KOPT-K1 (cell line): ENCODE measurements around the gene ARL6IP1.

ENCODE experiments used
- H3K27ac ChIP-seq: fragments of 200-600 bp; sonication (generic); 2 replicates; pipeline ENCODE4 v1.5.1; 2016; ENCODE audit warnings: antibody characterized with exemption, mild to moderate bottlenecking, low read depth, low read length; ENCODE audit not compliant: poor library complexity, severe bottlenecking
- H3K36me3 ChIP-seq: fragments of 200-600 bp; sonication (generic); 2 replicates; pipeline ENCODE4 v1.5.1; 2017; ENCODE audit warnings: antibody characterized with exemption, mild to moderate bottlenecking, low read length, moderate library complexity; ENCODE audit not compliant: insufficient read depth
- H3K9me3 ChIP-seq: fragments of 200-600 bp; sonication (generic); 2 replicates; pipeline ENCODE4 v1.5.1; 2017; ENCODE audit warnings: antibody characterized with exemption, low read length, mild to moderate bottlenecking; ENCODE audit not compliant: insufficient read depth, poor library complexity, severe bottlenecking

Gene ARL6IP1

DNA sequence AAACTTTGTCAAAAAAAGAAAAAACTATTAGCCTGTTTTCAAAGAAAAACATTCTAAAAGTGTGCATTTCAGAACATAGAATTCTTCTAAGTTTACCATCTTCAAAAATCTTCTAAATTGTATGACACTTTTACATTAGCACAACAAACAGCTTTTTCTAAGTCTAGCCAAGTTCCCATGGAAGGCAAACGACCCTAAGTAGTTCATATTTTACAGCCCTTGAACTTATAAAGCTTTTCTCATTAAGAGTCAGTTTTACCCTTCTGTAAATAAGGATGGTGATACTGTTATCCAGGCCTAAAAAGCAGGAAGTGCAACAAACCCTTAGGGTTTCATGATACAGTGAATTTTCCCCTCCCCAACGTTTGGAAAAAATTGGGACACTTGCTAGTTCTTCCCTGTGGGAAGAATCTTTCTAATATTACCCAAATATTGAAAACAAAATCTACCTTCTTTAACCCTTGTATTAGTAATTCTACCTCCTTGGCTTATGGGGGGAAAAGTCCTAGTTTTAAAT is 4.0 kb upstream of the ARL6IP1 start:
- peak overlapping the region; percentile 50 for H3K27ac ChIP-seq
- H3K36me3 ChIP-seq = peaks cover 60% of the 10 kb centered on the region
- no peaks in the 10 kb centered on the region for H3K9me3 ChIP-seq

DNA sequence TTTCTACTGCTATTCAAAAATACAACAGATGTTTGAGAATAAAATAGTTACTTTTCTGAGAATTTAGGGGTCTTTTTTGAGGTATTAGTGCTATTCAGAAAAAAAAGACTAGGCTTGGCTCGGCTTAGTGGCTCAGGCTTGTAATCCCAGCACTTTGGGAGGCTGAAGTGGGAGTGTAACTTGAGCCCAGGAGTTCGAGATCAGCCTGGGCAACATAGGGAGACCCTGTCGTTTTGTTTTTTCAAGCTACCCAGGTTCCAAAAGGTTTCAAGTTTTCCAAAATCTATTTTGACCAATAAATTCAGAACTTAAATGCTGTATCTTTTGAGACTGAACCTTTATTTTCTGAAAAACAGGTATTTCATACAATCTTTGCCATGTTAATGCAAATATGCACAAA is 3.2 kb upstream of the ARL6IP1 start:
- H3K9me3 ChIP-seq = no peaks in the 10 kb centered on the region
- peaks cover 59% of the 10 kb centered on the region for H3K36me3 ChIP-seq
- H3K27ac ChIP-seq = peak overlapping the region; percentile 50

- H3K27ac ChIP-seq = peak overlapping the region; percentile 50
- H3K36me3 ChIP-seq = peaks cover 59% of the 10 kb centered on the region
- no peaks in the 10 kb centered on the region for H3K9me3 ChIP-seq
Measured at GRCh38 chr16:18803569-18804462, 2.5 kb upstream of the ARL6IP1 start.

DNA sequence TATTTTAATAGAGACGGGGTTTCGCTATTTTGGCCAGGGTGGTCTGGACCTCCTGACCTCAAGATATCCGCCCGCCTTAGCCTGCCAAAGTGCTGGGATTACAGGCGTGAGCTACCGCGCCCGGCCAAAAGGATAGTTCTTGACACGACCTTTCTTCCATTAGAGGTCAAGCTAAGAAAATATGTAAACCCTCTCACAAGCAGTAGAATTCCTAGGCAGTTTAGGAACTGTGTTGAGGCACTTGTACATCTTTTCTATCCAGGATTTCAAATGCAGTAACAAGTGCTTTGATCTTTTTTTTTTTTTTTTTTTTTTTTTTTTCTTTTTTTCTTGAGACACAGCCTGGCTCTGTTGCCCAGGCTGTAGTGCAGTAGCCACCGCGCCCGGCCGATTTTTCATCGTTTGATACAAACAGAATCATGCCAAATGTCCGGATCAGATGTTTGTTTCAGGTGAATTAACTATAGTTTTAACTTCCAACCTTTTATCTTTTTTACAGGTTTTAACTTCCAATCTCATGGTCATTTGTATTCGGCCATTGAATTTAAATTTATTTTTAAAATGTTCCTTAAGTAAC is 1.5 kb upstream of the ARL6IP1 start:
- no peak overlapping the region for H3K27ac ChIP-seq
- peaks cover 59% of the 10 kb centered on the region for H3K36me3 ChIP-seq
- H3K9me3 ChIP-seq = no peaks in the 10 kb centered on the region

GRCh38 chr16:18800775-18801144 is 589 bp downstream of the ARL6IP1 start:
- H3K36me3 ChIP-seq = peaks cover 59% of the 10 kb centered on the region
- H3K27ac ChIP-seq = peak overlapping the region; percentile 90
- no peaks in the 10 kb centered on the region for H3K9me3 ChIP-seq

GRCh38 chr16:18800293-18800692 is 1.1 kb downstream of the ARL6IP1 start:
- Histone ChIP-seq H3K36me3 (peaks cover 59% of the 10 kb centered on the region), H3K9me3 (no peaks in the 10 kb centered on the region), H3K27ac (peak overlapping the region; percentile 90)

DNA sequence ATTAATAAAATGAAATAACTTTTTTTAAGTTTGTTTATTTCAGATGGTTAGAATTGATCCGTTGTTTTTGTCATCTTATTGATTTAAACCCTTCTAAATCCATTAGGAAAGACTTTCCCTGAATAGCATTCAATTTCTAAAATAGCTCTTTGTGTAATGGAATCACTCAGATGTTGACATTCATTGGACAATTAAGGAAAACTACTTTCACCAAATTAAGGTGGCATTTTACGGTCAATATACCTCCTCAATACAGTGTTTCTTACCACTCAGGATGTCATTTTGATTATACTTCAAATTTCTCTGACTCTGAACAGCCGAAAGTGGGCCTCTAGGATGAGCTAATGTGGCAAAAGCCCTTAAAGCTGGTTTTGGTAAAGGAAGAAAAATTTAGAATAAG is 1.8 kb downstream of the ARL6IP1 start:
- peak overlapping the region; percentile 90 for H3K27ac ChIP-seq

DNA sequence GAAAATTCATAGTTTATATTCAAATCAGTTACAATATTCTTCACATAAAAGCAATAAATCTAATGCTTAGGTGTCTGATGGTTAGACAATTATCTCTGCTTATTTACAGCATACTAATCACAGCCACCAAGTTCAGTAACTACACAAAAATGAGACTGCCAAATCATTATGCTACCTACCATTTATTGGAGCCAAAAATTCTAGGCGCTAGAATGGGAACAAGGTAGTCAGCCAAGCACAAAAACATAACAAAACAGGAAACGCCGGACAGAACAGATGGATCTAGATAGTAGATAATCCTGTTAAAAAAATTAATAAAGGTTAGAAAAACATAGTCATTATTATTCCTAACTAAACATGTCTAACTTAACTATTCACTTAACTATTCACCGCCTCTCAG is 3.6 kb downstream of the ARL6IP1 start:
- Histone ChIP-seq H3K36me3 (peaks cover 75% of the 10 kb centered on the region), H3K27ac (no peak overlapping the region), H3K9me3 (no peaks in the 10 kb centered on the region)

More for the DNA sequence above, 1.8 kb downstream of the ARL6IP1 start:
- H3K36me3 ChIP-seq = peaks cover 59% of the 10 kb centered on the region
- no peaks in the 10 kb centered on the region for H3K9me3 ChIP-seq

DNA sequence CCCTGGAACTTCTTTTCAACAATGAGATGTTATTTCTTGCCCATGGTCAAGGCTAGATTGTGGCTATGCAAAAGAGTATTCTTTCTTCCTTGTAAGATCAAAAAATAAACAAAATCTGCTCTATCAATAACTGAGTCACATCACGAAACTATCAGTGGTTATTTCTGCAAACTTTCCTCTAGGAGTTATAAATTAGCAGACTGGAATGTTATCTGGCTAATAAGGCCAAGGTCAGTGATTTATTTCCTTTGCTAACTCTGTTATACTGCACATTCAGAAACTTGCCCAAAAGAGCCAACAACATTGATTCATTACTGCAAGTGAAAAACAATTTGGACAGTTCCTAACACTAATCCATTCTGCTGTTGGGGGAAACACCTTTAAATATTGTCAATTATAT is 5.0 kb downstream of the ARL6IP1 start:
- Histone ChIP-seq H3K9me3 (no peaks in the 10 kb centered on the region), H3K27ac (no peak overlapping the region), H3K36me3 (peaks cover 88% of the 10 kb centered on the region)

- peaks cover 94% of the 10 kb centered on the region for H3K36me3 ChIP-seq
- no peaks in the 10 kb centered on the region for H3K9me3 ChIP-seq
- no peak overlapping the region for H3K27ac ChIP-seq
Measured at GRCh38 chr16:18792836-18793433, 8.4 kb downstream of the ARL6IP1 start.

DNA sequence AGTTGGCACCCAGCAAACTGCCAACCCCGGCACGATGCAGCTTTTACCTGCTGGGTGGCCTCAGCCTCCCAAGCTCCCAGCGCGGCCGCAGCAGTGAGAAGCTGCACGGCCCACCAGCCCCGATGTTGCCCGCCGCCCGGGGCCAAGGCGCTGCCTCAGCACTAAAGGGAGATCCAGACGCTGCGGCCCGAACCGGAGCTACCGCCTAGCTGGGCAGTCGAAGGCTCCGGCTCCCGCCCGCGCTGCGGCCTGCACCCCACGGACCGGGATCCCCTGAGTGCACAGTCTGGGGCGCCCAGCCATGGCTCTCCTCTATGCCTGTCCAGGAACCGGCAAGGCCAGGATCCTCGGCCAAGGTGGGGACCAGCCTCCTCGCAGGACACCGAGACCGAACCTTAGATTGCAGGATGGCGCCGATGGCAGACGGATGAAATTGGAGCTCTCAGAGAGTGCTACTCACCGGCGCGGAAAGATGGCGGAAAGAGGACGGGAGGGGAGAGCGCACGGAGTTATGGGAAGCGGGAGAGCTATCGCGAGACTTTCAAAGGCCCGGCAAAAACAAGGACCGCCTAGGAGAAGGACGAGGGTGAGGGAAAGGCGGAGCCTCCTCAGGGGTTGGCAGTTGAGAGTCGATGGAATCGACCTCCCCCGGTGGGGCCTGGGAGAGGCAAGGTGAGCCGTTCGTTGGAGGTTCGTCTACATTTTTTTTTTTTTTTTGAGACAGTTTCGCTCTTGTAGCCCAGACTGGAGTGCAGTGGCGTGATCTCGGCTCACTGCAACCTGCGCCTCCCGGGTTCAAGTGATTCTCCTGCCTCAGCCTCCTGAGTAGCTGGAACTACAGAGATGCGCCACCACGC is 11.3 kb downstream of the ARL6IP1 start, which contains the start of gene RPS15A:
RPS15A (minus strand) TSS at position 485 of the 857 bp plus-strand sequence. CDS start 1,221 bp downstream, outside the sequence.
- Histone ChIP-seq H3K27ac (peak within 1 kb of the TSS; percentile 79), H3K9me3 (no peaks in the 10 kb centered on the region), H3K36me3 (peaks cover 94% of the 10 kb centered on the region)

- H3K9me3 ChIP-seq = no peaks in the 10 kb centered on the region
- H3K27ac ChIP-seq = peak overlapping the region; percentile 79
- peaks cover 94% of the 10 kb centered on the region for H3K36me3 ChIP-seq
Measured at GRCh38 chr16:18789515-18789849, 11.9 kb downstream of the ARL6IP1 start.

DNA sequence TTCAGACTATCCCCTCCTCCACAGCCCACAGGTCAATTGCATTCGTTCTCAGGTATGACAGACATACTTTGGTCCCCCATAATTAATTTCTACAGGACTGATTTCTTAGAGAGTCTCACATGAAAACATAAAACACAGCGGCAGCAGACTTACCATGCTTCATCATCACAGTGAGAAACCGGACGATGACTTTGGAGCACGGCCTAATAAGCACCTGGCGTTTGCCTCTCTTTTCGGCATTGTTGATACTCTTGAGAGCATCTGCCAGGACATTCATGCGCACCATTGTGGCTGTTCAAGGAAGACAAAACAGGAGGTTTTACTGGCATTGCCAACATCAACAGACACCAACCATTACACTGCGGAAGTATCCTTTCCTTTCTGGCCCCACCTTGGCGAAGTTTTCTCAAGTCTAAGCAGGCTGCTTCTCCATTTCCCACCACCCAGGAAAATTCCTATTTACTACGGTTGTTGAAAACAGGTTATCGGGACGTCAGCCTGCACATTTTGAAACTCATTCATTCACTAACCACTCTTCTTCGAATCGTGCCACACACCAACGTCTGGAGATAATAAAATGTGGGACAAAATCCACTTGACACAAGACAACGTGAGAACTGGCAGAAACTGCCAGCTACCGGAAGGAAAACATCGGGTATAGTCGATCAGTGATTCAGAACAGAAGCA is 12.4 kb downstream of the ARL6IP1 start:
- Histone ChIP-seq H3K27ac (peak overlapping the region; percentile 79), H3K9me3 (no peaks in the 10 kb centered on the region), H3K36me3 (peaks cover 94% of the 10 kb centered on the region)

DNA sequence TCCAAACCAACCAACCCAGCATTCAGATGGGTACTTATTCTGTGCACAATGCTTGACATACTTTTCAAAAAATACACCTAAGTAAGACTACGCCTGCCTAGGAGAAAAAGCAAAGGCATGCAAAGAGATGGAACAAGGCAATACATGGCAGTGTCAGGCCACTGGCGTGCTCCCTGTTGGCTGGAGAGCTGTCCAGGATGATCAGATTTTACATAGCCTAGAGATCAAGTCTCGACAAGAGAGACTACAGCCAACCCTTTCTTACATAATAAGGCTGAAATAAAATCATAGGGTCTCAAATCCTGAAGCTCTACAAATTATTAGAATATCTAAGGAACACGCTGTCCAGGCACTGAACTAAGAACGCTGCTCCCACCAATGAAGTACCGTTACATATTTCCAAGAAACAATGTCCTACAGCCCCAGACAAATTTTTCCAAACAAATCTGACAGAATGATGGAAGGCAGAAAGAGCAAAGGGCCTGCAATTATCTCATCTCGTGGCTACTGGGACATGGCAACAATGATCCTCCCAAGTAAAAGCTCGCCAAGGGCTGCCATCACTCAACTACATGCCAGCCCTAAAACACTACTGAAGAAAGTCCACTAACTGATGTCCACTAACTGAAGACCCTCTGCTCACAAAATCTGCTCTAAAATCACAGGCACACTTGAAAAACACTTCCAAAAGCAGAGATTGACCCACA is 16.3 kb downstream of the ARL6IP1 start:
- peaks cover 80% of the 10 kb centered on the region for H3K36me3 ChIP-seq
- H3K9me3 ChIP-seq = no peaks in the 10 kb centered on the region
- H3K27ac ChIP-seq = no peak overlapping the region
